Peyer's patch (tissue), 4 donors: ENCODE measurements around the gene FBLN1.

Experiments
- CTCF ChIP-seq, 6 experiments: fragments of 450-650 bp in 4 of 6; fragments of 200-600 bp in 2 of 6; sonication (generic) in 1 of 6; IDR thresholded peaks; one replicate each; pipeline ENCODE4 v1.5.1; 2017 to 2019; ENCODE audit warnings: antibody characterized with exemption in 6 of 6, mild to moderate bottlenecking in 3 of 6, moderate library complexity in 1 of 6
- POLR2A ChIP-seq, 2 donors: fragments of 450-650 bp; IDR thresholded peaks; one replicate each; pipeline ENCODE4 v1.5.1; 2017; ENCODE audit warnings: antibody characterized with exemption in 2 of 2, mild to moderate bottlenecking in 2 of 2, moderate library complexity in 2 of 2

- no peak for TF ChIP-seq CTCF (IDR thresholded peaks at IDR 0.05)
- no peak for TF ChIP-seq POLR2A (IDR thresholded peaks at IDR 0.05)
Measured at GRCh38 chr22:45586651-45587405, 84.1 kb downstream of the FBLN1 start.
